Ectodermal cell (in vitro differentiated cells): ENCODE results near the gene KCNIP2.

ENCODE experiments used
- H3K27ac ChIP-seq: 2 replicates; pipeline ENCODE4 v1.7.0; 2013; ENCODE audit warnings: mild to moderate bottlenecking, low read depth, low read length; ENCODE audit not compliant: insufficient read depth, poor library complexity, severe bottlenecking
- H3K27me3 ChIP-seq: 2 replicates; pipeline ENCODE4 v1.7.0; 2013; ENCODE audit warnings: mild to moderate bottlenecking, low read length; ENCODE audit not compliant: insufficient read depth, control insufficient read depth, poor library complexity, severe bottlenecking
- H3K36me3 ChIP-seq: one replicate; pipeline ENCODE4 v1.7.0; 2013; ENCODE audit warnings: low read length; ENCODE audit not compliant: control insufficient read depth, insufficient read depth
- H3K4me1 ChIP-seq: one replicate; pipeline ENCODE4 v1.7.0; 2013; ENCODE audit warnings: low read length; ENCODE audit not compliant: control insufficient read depth, insufficient read depth
- H3K4me3 ChIP-seq: 2 replicates; pipeline ENCODE4 v1.7.0; 2013; ENCODE audit warnings: low read depth, low read length, control low read depth; ENCODE audit not compliant: insufficient read depth
- H3K9me3 ChIP-seq: 2 replicates; pipeline ENCODE4 v1.7.0; 2013; ENCODE audit warnings: mild to moderate bottlenecking, low read length, moderate library complexity; ENCODE audit not compliant: control insufficient read depth
- WGBS, 2 experiments: methylation state at CpG; one replicate each; pipeline ENCODE4 v1.1.7; 2013; ENCODE audit warnings: missing lambda C conversion rate in 2 of 2; 5-methylcytosine and 5-hydroxymethylcytosine counted together

KCNIP2 gene

DNA sequence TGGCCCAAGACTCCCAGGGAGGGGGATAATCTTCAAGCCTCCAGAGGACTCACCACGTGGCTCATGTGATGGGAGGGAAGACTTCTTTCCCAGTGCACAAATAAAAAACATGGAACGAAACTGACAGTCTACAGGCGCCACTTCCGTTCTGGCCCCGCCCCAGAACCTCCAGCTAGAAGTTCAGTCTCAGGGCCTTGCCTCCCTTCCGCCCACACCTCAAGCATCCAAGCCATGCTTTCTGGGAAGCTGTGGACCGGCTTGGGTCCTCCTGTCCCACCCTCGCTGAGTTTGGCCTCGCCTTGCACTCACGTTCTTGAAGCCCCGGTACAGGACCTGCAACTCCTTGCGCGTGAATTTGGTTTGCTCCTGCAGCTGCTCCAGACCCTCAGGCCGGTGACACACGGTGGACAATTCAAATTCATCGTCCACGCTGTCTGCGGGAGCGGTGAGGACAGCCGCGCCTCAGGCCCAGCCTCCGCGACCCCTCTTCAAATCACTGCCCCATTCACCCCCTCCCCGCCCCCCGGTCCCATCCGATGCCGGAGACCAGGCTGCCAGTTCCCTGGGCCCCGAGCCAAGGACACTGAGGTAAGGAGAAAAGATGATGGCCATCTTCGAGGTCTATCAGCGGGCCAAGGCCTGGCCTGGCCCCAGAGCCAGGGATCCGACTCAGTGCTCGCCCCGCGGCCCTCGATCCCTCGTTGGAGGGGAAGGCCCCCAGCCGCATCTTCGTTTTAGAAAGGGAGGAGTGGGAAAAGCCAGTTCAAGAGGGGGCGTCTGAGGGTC lies 14.6 kb downstream of the KCNIP2 start:
- 66 to 68% methylated on average over 39 of the region's 39 CpGs for WGBS, 2 experiments
- no peaks in the 10 kb centered on the region for H3K9me3 ChIP-seq
- H3K4me1 ChIP-seq = peaks cover 13% of the 10 kb centered on the region
- H3K27ac ChIP-seq = no peak overlapping the region
- peak overlapping the region; percentile 21 for H3K4me3 ChIP-seq
- no peaks in the 10 kb centered on the region for H3K27me3 ChIP-seq
- H3K36me3 ChIP-seq = no peaks in the 10 kb centered on the region

DNA sequence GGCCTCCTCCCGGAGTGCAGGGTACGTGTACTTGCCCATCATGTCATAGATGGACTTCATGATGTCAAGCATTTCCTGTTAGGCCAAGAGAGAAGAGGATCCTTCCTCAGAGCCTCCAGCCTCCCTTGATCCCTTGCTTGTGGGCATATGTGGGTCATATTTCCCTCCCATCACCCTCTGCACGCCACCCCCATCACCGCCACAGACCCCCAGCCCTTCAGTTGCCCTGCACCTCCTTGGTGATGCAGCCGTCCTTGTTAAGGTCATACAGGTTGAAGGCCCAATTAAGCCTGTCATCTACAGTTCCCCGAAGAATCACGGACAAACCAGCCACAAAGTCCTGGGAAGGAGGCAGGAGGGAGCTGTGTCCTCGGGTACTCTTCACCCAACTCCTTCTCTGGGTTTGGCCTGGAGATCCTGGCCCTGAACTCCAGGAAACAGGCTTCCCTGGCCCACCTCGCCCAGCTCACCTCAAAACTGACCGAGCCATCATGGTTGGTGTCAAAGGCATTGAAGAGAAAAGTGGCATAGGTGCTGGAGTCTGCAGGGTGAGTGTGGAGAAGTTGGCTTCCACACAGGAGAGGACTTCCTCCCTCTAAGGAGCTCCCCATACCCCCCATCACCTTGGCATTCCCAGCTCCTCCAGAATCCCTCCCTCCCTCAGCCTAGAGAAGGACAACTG lies 15.5 kb downstream of the KCNIP2 start:
- no peak overlapping the region for H3K27ac ChIP-seq
- peaks cover 13% of the 10 kb centered on the region for H3K4me1 ChIP-seq
- H3K4me3 ChIP-seq = no peak overlapping the region
- no peaks in the 10 kb centered on the region for H3K9me3 ChIP-seq
- H3K27me3 ChIP-seq = no peaks in the 10 kb centered on the region
- WGBS, 2 experiments = 94 to 95% methylated on average over 10 of the region's 10 CpGs
- H3K36me3 ChIP-seq = no peaks in the 10 kb centered on the region

DNA sequence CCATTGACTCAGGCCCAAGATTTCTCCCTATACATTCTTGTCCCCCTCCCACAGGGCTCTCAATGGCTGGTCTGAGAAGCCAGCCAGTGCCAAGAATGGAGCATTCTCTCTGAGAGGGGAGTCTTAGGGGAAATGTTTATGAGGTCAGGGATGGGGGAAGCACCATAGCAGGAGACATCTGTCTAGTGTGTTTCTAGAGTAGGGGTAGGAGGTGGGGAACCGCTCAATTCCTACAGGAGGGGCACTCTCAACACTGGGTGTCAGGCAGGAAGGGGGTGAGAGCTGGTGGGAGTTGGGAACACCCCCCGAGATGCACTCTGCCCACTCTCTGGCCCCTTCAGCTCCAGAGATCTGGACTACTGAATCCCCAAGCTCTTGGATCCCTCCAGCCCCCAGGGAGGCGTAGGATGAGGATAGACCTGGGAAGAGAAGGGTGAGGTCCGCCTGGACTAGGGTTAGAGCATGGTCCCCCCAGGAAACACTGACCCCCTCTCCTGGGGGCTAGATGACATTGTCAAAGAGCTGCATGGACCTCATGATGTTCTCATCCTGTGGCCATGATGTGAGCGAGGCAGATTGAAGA lies 16.7 kb downstream of the KCNIP2 start:
- 93 to 96% methylated on average over 5 of the region's 5 CpGs for WGBS, 2 experiments
- no peak overlapping the region for H3K27ac ChIP-seq

DNA sequence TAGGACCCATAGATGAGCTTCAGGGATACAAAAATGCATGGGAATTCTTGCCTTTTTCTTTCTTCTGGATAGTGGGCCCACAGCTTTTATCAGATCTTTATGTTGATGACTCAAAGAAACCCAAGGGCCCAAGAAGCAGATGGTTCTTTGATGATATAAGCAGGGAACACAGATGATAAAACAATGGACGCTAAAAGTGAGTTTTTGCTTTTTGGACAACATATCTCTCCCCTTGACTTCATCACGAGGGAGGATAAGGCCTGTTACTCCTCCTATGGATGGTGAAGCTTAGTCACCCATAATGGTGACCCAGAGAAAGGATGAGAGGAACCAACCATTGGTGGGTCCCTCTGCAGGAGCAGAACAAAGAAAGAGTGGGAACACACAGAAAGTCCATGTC lies 18.9 kb downstream of the KCNIP2 start:
- H3K4me1 ChIP-seq = peaks cover 3% of the 10 kb centered on the region
- H3K36me3 ChIP-seq = no peaks in the 10 kb centered on the region
- 96 to 100% methylated on average over 2 of the region's 2 CpGs for WGBS, 2 experiments
- H3K27me3 ChIP-seq = no peaks in the 10 kb centered on the region
- no peaks in the 10 kb centered on the region for H3K9me3 ChIP-seq
- no peak overlapping the region for H3K27ac ChIP-seq
- H3K4me3 ChIP-seq = no peak overlapping the region

More for the DNA sequence above, 16.7 kb downstream of the KCNIP2 start:
- Histone ChIP-seq H3K4me1 (peaks cover 13% of the 10 kb centered on the region), H3K4me3 (no peak overlapping the region), H3K36me3 (no peaks in the 10 kb centered on the region), H3K27me3 (no peaks in the 10 kb centered on the region), H3K9me3 (no peaks in the 10 kb centered on the region)

DNA sequence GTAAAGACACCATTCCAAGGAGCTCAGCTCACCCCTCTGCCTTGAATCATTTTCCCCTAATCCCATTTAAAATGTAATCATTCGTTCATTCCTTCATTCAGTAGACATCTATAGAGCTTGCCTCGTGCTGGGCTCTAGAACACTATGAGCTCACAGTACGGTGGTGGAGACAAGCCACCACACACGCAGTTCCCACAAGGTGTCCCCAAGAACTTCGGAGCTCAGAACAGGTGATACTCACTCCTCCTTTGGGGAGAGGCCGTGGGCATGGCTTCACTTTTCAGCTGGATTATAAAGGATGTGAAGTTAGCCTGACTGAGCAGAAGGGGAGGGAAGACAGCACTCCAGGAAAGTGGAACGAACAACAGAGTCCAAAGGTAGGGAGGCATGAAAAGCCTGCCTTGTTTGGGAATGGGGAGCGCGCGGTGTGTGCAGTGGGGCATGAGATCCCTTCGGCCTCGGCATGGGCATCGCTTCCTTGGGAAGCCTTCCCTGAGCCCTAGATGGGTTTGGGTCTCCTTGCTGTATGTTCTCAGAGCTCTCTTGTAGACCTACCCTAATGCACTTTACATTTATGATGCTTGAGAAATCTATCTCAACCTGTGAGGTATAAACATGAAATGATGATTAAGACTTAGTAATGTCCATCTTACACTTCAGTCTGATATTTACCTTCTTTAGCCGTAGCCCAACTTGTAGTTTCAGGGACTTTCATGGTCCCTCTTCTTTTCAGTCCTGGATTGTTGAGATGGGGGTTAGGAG lies 24.5 kb downstream of the KCNIP2 start:
- peak overlapping the region; percentile 92 for H3K4me3 ChIP-seq
- H3K9me3 ChIP-seq = no peaks in the 10 kb centered on the region
- H3K27ac ChIP-seq = peak overlapping the region; percentile 80
- H3K4me1 ChIP-seq = no peaks in the 10 kb centered on the region
- WGBS, 2 experiments = 24 to 30% methylated on average over 14 of the region's 14 CpGs
- no peaks in the 10 kb centered on the region for H3K27me3 ChIP-seq
- no peaks in the 10 kb centered on the region for H3K36me3 ChIP-seq

DNA sequence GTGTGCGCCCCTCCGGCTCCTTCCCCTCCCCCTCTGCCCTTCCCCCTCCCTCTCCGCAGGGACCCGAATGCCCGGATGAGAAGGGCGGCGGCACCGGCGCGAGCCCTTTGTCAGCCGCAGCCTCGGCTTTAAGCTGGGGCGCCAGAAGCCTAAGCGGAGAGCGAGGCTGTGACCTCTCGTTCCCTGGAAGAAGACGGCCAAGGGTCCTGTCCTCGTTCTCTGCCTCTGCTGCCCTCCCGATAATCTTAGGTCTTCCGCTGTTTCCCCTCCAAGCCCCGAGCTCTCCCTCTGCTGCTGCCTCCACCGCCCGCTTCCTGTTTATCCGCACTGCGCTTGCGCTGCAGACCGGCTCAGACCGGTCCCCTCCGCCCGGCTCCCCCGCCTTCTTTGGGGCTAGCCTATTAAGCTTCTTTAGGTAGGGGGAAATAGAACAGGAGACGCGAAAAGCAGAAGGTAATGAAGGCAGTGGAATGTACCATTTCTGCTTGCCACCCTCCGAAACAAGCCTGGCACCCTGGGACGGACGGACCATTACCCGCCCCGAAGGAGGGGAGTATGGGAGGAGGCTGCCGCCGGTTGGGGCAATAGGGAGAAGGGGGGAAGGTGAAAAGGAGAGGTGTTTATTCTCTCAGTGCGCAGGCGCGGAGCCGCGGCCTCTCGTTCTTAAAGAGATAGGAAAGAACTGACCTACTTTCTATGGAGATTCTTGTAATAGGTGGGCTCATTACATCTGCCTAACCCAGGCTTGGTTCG lies 25.3 kb downstream of the KCNIP2 start, which contains the start of gene OGA:
Gene OGA (minus strand): TSS at position 326 of the 753 bp plus-strand sequence. CDS start 422 bp downstream, outside the sequence.
- WGBS, 2 experiments = 0% methylated on average over 47 of the region's 47 CpGs
- Histone ChIP-seq H3K36me3 (no peaks in the 10 kb centered on the region), H3K4me1 (no peaks in the 10 kb centered on the region)

DNA sequence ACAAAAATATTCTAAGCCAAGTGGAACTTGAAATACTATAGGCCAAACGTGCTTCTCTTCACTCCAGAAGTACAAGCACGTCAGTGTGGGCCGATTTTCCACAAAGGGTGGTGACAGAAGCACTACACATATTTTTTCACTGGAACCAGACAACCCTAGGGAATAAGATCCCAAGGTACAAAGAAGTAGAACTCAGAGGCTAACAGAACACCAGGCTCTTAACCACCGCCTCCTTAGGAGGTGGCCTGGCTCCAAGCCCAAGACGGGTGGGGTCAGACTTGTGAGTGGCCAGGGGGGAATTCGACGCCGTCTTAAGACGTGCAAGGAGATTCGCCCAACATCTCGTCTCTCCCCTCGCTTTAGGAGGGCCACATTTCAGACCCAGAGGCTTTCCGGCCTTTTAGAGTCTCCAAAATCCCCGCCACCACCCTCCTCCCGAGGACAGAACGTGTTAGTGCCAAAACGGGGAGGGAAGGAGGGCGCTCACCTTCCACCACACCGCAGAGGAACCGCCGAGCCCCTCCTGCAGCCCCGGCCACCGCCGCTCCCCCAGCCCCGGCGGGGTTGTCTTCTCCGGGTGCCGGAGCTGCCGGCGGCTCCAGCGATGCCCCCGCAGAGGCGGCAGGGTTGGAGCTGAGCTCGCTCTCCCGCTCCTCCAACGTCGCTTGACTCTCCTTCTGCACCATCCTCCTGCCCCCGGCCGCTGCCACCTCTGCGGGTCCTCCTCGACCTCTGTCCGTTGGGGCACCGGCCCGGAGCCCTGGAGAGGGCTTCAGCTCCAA lies 26.1 kb downstream of the KCNIP2 start:
- Histone ChIP-seq H3K27ac (peak overlapping the region; percentile 99), H3K27me3 (no peaks in the 10 kb centered on the region)
- 0% methylated on average over 44 of the region's 44 CpGs for WGBS, 2 experiments

More for the DNA sequence above, 25.3 kb downstream of the KCNIP2 start, which contains the start of gene OGA:
- Histone ChIP-seq H3K27ac (peak within 1 kb of the TSS; percentile 99), H3K4me3 (peak within 1 kb of the TSS; percentile 92), H3K9me3 (no peaks in the 10 kb centered on the region), H3K27me3 (no peaks in the 10 kb centered on the region)

DNA sequence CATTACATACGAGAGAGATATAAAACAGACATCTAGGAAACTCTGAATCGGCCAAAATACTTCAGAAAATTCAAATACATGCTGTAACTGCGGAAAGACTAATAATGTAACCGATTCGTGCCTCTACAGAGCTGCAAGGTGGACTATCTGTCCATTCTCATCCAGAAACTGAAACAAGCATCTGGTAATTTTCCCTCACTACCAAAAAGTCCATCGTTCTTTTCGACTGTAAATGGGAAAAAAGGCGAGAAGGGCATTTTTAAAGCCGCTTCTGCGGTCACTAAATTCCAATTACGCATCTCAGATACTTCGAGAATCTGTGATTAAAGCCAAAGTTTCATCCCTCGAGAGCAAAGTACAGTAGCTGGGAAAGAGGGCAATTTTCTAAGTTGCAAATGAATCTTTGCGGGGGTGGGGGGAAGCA lies 26.7 kb downstream of the KCNIP2 start:
- Histone ChIP-seq H3K4me3 (peak overlapping the region; percentile 92), H3K27ac (no peak overlapping the region), H3K4me1 (no peaks in the 10 kb centered on the region), H3K36me3 (no peaks in the 10 kb centered on the region), H3K27me3 (no peaks in the 10 kb centered on the region), H3K9me3 (no peaks in the 10 kb centered on the region)
- WGBS, 2 experiments = 2% methylated on average over 14 of the region's 14 CpGs

More for the DNA sequence above, 26.1 kb downstream of the KCNIP2 start:
- Histone ChIP-seq H3K4me1 (no peaks in the 10 kb centered on the region), H3K4me3 (peak overlapping the region; percentile 92), H3K9me3 (no peaks in the 10 kb centered on the region), H3K36me3 (no peaks in the 10 kb centered on the region)

DNA sequence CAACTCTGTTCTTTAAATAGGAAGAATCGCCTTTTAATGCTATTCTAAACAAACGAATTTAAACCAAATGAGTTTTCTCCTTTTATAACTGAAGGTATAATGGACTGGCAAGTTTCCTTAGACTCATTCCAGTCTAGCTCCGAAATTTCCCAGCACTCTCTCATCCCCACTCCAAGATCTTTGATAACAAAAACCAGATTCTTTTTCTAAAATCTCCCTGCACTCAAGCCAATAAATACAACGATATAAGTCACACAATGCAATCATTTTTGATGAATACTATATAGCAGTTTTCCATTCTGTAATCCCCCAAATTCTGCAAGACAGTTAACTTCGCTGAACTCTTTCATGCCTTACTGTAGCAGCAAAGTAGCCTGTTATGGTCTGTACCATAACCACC lies 27.2 kb downstream of the KCNIP2 start:
- WGBS, 2 experiments = 3 to 5% methylated on average over 5 of the region's 5 CpGs
- no peaks in the 10 kb centered on the region for H3K9me3 ChIP-seq
- H3K27ac ChIP-seq = no peak overlapping the region
- H3K27me3 ChIP-seq = no peaks in the 10 kb centered on the region
- no peaks in the 10 kb centered on the region for H3K36me3 ChIP-seq
- H3K4me3 ChIP-seq = peak overlapping the region; percentile 92
- no peaks in the 10 kb centered on the region for H3K4me1 ChIP-seq
